ENCODE measurements around the gene GAS6.

DNA sequence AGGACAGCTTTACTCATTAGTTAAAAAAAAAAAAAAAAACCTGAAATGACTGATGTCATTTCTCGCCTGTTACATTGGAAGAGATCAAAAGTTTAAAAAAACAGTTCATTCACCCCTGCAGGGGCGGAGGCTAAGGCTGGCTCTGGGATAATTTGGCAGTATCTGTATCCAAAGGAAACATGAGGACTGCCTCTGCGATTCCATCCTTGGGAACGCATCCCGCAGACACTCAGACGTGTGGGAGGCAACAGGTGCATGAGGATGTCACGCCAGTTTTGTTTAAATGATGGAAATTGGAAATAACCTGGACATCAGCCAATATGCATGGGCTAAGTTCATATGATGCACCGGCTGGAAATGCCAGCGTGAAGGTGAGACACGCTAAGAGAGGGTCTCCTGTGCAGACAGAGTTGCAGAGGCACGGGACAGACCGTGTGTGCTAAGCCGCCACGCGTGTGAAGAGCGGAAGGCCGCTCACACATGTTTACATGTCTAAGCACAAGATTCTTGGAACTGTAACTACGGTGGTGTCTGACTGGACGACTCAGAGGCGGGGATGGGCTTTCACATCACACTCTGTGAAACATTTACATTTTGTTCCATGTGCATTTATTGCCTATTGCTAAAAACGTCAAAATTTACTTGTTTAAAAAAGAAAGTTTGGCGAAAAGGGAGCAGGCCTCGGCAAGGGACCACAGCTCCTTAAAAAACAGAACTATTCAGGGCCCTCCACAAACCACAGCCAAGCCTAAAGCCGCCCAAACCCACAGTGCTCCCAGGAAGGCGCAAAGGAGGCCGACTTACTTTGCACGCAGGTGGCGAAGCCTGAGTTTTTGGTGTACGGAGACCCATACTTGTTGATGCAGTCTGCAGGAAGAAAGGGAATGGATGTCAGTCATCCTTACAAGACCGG, 17.9 kb downstream of the GAS6 start:
- TF ChIP-seq POLR2AphosphoS5 (IDR thresholded peaks at IDR 0.05) (no peak), POLR2A (IDR thresholded peaks at IDR 0.05) (no peak), EP300 (IDR thresholded peaks at IDR 0.05) (no peak)
- TF ChIP-seq, protein P1, sequence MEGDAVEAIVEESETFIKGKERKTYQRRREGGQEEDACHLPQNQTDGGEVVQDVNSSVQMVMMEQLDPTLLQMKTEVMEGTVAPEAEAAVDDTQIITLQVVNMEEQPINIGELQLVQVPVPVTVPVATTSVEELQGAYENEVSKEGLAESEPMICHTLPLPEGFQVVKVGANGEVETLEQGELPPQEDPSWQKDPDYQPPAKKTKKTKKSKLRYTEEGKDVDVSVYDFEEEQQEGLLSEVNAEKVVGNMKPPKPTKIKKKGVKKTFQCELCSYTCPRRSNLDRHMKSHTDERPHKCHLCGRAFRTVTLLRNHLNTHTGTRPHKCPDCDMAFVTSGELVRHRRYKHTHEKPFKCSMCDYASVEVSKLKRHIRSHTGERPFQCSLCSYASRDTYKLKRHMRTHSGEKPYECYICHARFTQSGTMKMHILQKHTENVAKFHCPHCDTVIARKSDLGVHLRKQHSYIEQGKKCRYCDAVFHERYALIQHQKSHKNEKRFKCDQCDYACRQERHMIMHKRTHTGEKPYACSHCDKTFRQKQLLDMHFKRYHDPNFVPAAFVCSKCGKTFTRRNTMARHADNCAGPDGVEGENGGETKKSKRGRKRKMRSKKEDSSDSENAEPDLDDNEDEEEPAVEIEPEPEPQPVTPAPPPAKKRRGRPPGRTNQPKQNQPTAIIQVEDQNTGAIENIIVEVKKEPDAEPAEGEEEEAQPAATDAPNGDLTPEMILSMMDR (IDR thresholded peaks at IDR 0.05): no peak

Measured in gastroesophageal sphincter (tissue), 3 donors.